OCI-LY1 (cell line): Measurements from ENCODE around the gene SOX13.

Experiments used
- CTCF ChIP-seq: fragments of 200-600 bp; sonication (generic), shearing (Covaris generic); IDR thresholded peaks from 2 replicates; pipeline ENCODE4 v1.5.1; 2017; ENCODE audit warnings: mild to moderate bottlenecking, antibody characterized with exemption, low read length, moderate library complexity, mixed read lengths
- EZH2 ChIP-seq: fragments of 200-600 bp; sonication (generic), shearing (Covaris generic); IDR thresholded peaks from 2 replicates; pipeline ENCODE4 v1.8.0; 2017; ENCODE audit warnings: borderline replicate concordance, mixed run types, mild to moderate bottlenecking, antibody characterized with exemption, low read length, moderate library complexity, mixed read lengths

GRCh38 chr1:204170494-204171155 is 97.7 kb downstream of the SOX13 start:
- no peak for TF ChIP-seq EZH2
- no peak for TF ChIP-seq CTCF
